GM12878 (cell line): ENCODE results near the gene RRM2. TPM values are rescaled to one million over a fixed set of nuclear protein-coding genes. Genes with fewer than 3 reads are reported as not detected.

Experiments used
- ASH2L ChIP-seq: fragments of 300-600, 200-600 bp; sonication (generic); IDR thresholded peaks from 2 replicates; pipeline ENCODE4 v1.6.1; 2017; ENCODE audit warnings: low read depth, mild to moderate bottlenecking, borderline replicate concordance
- CEBPB ChIP-seq, 2 experiments: fragments of 150-350 bp in 1 of 2; IDR thresholded peaks; 2 replicates each; pipeline ENCODE4 v1.6.1; 2012 to 2014; ENCODE audit warnings: low read depth in 2 of 2, low read length in 2 of 2, borderline replicate concordance in 1 of 2, inconsistent platforms in 1 of 2
- EED ChIP-seq: sonication (generic); IDR thresholded peaks from 2 replicates; pipeline ENCODE4 v1.6.1; 2016; ENCODE audit warnings: antibody characterized with exemption, low read depth
- HCFC1 ChIP-seq: fragments of 150-350 bp; IDR thresholded peaks from 2 replicates; pipeline ENCODE4 v1.6.1; 2014; ENCODE audit warnings: low read length
- JUND ChIP-seq: IDR thresholded peaks from 2 replicates; pipeline ENCODE4 v1.6.1; 2012; ENCODE audit warnings: low read depth, mild to moderate bottlenecking, low read length, improper control_type of control experiment, moderate library complexity
- KAT2A ChIP-seq: conservative IDR thresholded peaks from 2 replicates; pipeline ENCODE4 v1.6.1; 2011; ENCODE audit warnings: low read depth, low read length; ENCODE audit not compliant: control insufficient read depth
- MEF2B ChIP-seq: fragments of 450-650 bp; IDR thresholded peaks from 2 replicates; pipeline ENCODE4 v1.6.1; 2018; ENCODE audit warnings: mild to moderate bottlenecking, moderate library complexity; ENCODE audit not compliant: partially characterized antibody, poor library complexity, severe bottlenecking
- MTA3 ChIP-seq: IDR thresholded peaks from 2 replicates; pipeline ENCODE4 v1.6.1; 2012; ENCODE audit warnings: low read length, inconsistent platforms, borderline replicate concordance
- MYB ChIP-seq: fragments of 150-350 bp; IDR thresholded peaks from 2 replicates; pipeline ENCODE4 v1.6.1; 2014; ENCODE audit warnings: mild to moderate bottlenecking, low read depth, low read length, borderline replicate concordance
- NBN ChIP-seq: fragments of 450-650 bp; IDR thresholded peaks from 2 replicates; pipeline ENCODE4 v1.6.1; 2016
- NFYB ChIP-seq: IDR thresholded peaks from 2 replicates; pipeline ENCODE4 v1.6.1; 2011; ENCODE audit warnings: low read depth, mild to moderate bottlenecking, low read length, improper control_type of control experiment, moderate library complexity; ENCODE audit not compliant: insufficient read depth
- NKRF ChIP-seq: fragments of 450-650 bp; conservative IDR thresholded peaks from 2 replicates; pipeline ENCODE4 v1.6.1; 2017; ENCODE audit warnings: mild to moderate bottlenecking, moderate library complexity
- NR2C2 ChIP-seq: IDR thresholded peaks from 2 replicates; pipeline ENCODE4 v1.6.1; 2011; ENCODE audit warnings: borderline replicate concordance, low read depth; ENCODE audit not compliant: control insufficient read depth, insufficient read length
- NRF1 ChIP-seq: conservative IDR thresholded peaks from 2 replicates; pipeline ENCODE4 v1.6.1; 2011; ENCODE audit warnings: mild to moderate bottlenecking, low read depth, low read length, improper control_type of control experiment
- PAX8 ChIP-seq: fragments of 450-650 bp; IDR thresholded peaks from 2 replicates; pipeline ENCODE4 v1.6.1; 2017; ENCODE audit warnings: mild to moderate bottlenecking, moderate library complexity
- POLR2AphosphoS2 ChIP-seq: IDR thresholded peaks from 2 replicates; pipeline ENCODE4 v1.6.1; 2011; ENCODE audit warnings: low read depth, mild to moderate bottlenecking, low read length, improper control_type of control experiment, moderate library complexity
- RBBP5 ChIP-seq: fragments of 200-600 bp; sonication (generic); conservative IDR thresholded peaks from 2 replicates; pipeline ENCODE4 v1.6.1; 2016
- RELA ChIP-seq: fragments of 450-650 bp; IDR thresholded peaks from 2 replicates; pipeline ENCODE4 v1.8.0; 2014; ENCODE audit warnings: borderline replicate concordance; ENCODE audit not compliant: partially characterized antibody
- RUNX3 ChIP-seq: IDR thresholded peaks from 2 replicates; pipeline ENCODE4 v1.6.1; 2012; ENCODE audit warnings: low read length, inconsistent platforms
- SIX5 ChIP-seq: IDR thresholded peaks from 2 replicates; pipeline ENCODE4 v1.6.1; 2011; ENCODE audit warnings: mild to moderate bottlenecking, low read depth, low read length, moderate library complexity; ENCODE audit not compliant: severe bottlenecking
- SMAD1 ChIP-seq: fragments of 450-650 bp; IDR thresholded peaks from 2 replicates; pipeline ENCODE4 v1.6.1; 2018; ENCODE audit warnings: mild to moderate bottlenecking, low read depth; ENCODE audit not compliant: partially characterized antibody
- STAT1 ChIP-seq: fragments of 450-650 bp; conservative IDR thresholded peaks from 2 replicates; pipeline ENCODE4 v1.6.1; 2014; ENCODE audit warnings: antibody characterized with exemption, mild to moderate bottlenecking
- polyA plus RNA-seq, 11 experiments: library from polyadenylated mRNA; depleted of rRNA in 4 of 11; unstranded in 6 of 11; stranded (reverse) in 5 of 11; fragments of >200 nt; fragmentation: Nextera tagmentation in 4 of 11; fragmentation: Illumina TruSeq in 1 of 11; extraction: Ambion mirVana in 4 of 11; extraction: Trizol in 1 of 11; gene quantifications; 1 replicate in 1 of 11; 2 replicates in 10 of 11; pipeline versions ENCODE4 v1.2.1 to v1.2.3, GENCODE V29; 2011 to 2016; ENCODE audit warnings: inconsistent platforms in 2 of 11, missing spikeins in 2 of 11, low read depth in 1 of 11
- total RNA-seq, 4 experiments: library from RNA; depleted of rRNA in 3 of 4; stranded (reverse); fragments of >200 nt in 3 of 4; fragmentation: Illumina TruSeq in 1 of 4; extraction: Trizol in 1 of 4; gene quantifications; 2 replicates each; pipeline versions ENCODE4 v1.2.1 to v1.2.3, GENCODE V29; 2013 to 2021
- TF ChIP-seq, protein P1 (sequence below): IDR thresholded peaks from 2 replicates; pipeline ENCODE4 v1.6.1; 2012; ENCODE audit warnings: low read depth, low read length, improper control_type of control experiment
- TF ChIP-seq, protein P2 (sequence below): fragments of 450-650 bp; formaldehyde crosslinking; IDR thresholded peaks from 2 replicates; pipeline ENCODE4 v1.4.0; 2020; ENCODE audit warnings: mild to moderate bottlenecking, moderate library complexity

Gene RRM2
- total and polyA plus RNA-seq, 10 of the 15 experiments (the other 5 are each of a cell fraction or from before 2014, with no cell fraction given), result 54.4 to 771 (median 159) TPM

DNA sequence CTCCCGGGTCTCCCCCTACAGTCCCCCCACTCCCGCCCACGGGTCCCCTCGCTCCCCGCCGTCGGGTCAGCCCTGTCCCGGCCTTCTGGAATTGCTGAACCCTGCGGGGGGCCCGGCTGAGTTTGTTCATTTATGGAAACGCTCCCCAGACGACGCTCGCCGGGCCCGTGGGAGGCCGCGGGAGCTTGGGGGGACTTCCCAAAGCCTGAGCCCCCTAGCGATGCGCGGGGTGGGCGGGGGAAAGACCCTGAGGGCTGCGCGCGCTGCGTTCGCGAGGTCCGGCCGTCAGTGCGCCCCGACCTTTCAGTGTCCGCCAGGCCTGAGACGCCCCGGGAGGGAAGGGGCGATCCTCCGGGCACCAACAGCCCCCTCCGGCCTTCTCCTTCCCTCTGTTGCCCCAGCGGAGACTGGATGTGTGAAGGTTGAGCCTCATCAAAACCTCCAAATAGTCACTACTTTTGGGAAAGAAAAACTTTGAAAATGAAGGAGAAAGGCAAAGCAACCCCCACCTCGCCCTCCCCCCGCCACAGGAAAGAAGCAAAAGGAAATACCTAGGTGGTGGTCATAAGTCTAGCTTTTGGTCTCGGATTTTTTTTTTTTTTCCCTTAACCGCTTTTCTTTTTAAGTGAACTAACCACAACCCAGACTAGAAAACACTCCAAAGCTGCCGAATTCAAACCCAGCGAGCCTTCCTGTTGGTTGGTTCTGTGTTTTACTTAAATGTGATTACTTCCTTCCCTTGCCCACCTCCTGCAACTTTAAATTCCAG, 41.8 kb upstream of the RRM2 start (continued):
- TF ChIP-seq SMAD1, result peak; percentile 13
- TF ChIP-seq HCFC1, result no peak
- TF ChIP-seq NKRF, result 0 out of 2 replicates have a peak, but pooled peaks have one; percentile 19
- no peak for TF ChIP-seq SIX5
- TF ChIP-seq ASH2L, result no peak
- TF ChIP-seq MYB, result no peak
- no peak for TF ChIP-seq JUND
- TF ChIP-seq, protein P1, sequence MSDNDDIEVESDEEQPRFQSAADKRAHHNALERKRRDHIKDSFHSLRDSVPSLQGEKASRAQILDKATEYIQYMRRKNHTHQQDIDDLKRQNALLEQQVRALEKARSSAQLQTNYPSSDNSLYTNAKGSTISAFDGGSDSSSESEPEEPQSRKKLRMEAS, result no peak
- peak; percentile 96 for TF ChIP-seq RUNX3
- TF ChIP-seq RBBP5, result no peak
- TF ChIP-seq NBN, result peak; percentile 84
- TF ChIP-seq STAT1, result no peak
- no peak for TF ChIP-seq NRF1
- TF ChIP-seq RELA, result peak; percentile 29
- 0 out of 2 replicates have a peak, but pooled peaks have one; percentile 38 for TF ChIP-seq NFYB
- no peak for TF ChIP-seq PAX8
- TF ChIP-seq, protein P2, sequence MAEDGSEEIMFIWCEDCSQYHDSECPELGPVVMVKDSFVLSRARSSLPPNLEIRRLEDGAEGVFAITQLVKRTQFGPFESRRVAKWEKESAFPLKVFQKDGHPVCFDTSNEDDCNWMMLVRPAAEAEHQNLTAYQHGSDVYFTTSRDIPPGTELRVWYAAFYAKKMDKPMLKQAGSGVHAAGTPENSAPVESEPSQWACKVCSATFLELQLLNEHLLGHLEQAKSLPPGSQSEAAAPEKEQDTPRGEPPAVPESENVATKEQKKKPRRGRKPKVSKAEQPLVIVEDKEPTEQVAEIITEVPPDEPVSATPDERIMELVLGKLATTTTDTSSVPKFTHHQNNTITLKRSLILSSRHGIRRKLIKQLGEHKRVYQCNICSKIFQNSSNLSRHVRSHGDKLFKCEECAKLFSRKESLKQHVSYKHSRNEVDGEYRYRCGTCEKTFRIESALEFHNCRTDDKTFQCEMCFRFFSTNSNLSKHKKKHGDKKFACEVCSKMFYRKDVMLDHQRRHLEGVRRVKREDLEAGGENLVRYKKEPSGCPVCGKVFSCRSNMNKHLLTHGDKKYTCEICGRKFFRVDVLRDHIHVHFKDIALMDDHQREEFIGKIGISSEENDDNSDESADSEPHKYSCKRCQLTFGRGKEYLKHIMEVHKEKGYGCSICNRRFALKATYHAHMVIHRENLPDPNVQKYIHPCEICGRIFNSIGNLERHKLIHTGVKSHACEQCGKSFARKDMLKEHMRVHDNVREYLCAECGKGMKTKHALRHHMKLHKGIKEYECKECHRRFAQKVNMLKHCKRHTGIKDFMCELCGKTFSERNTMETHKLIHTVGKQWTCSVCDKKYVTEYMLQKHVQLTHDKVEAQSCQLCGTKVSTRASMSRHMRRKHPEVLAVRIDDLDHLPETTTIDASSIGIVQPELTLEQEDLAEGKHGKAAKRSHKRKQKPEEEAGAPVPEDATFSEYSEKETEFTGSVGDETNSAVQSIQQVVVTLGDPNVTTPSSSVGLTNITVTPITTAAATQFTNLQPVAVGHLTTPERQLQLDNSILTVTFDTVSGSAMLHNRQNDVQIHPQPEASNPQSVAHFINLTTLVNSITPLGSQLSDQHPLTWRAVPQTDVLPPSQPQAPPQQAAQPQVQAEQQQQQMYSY (CRISPR knock-in tag), result no peak
- TF ChIP-seq CEBPB (IDR thresholded peaks at IDR 0.05; ENCODE audit: borderline replicate concordance in 1 of 2, low read depth in 2 of 2, low read length in 2 of 2), result no peak
- TF ChIP-seq POLR2AphosphoS2, result no peak
- no peak for TF ChIP-seq NR2C2
- TF ChIP-seq KAT2A, result no peak
- TF ChIP-seq MTA3, result no peak
- peak; percentile 59; the same call in 1 of the 2 replicates for TF ChIP-seq EED
- peak; percentile 76 for TF ChIP-seq MEF2B
